Hematopoietic multipotent progenitor cell (in vitro differentiated cells): ENCODE data around the gene ME3. TPM values are rescaled to one million over a fixed set of nuclear protein-coding genes. Genes with fewer than 3 reads are reported as not detected.
A peak's percentile ranks its signal among the peaks of the same experiment; 100 is the strongest.
"Not testable (repeated sequence)": the region's sequence is repeated elsewhere in the genome, so short reads cannot be mapped to it uniquely, and the experiment has no call there.

Source experiments
- DNase-seq, 3 donors: peaks; one replicate each; pipeline ENCODE4 v3.0.0-alpha.2; 2011 to 2015; ENCODE audit warnings: low read depth in 2 of 3, low spot score in 2 of 3
- total RNA-seq: library from RNA; depleted of rRNA; stranded (reverse); fragments of >200 nt; gene quantifications from one replicate; pipeline ENCODE4 v1.2.3, GENCODE V29; 2012

The ME3 gene
- total RNA-seq, 1 donor, result 131 TPM

- DNase-seq, result no peak
Measured at GRCh38 chr11:86624366-86624765, 48.0 kb downstream of the ME3 start.

- no peak for DNase-seq
Measured at GRCh38 chr11:86623736-86624135, 48.7 kb downstream of the ME3 start.

- no peak for DNase-seq
Measured at GRCh38 chr11:86623041-86623621, 49.3 kb downstream of the ME3 start.

GRCh38 chr11:86621854-86622253 is 50.6 kb downstream of the ME3 start:
- no peak for DNase-seq

GRCh38 chr11:86620891-86621521 is 51.4 kb downstream of the ME3 start:
- DNase-seq, result no peak

- not testable (repeated sequence) for DNase-seq
Measured at GRCh38 chr11:86619428-86619827, 53.0 kb downstream of the ME3 start.

- no peak for DNase-seq
Measured at GRCh38 chr11:86617502-86617901, 54.9 kb downstream of the ME3 start.

- DNase-seq, result no peak
Measured at GRCh38 chr11:86615487-86615886, 56.9 kb downstream of the ME3 start.

GRCh38 chr11:86610559-86611341 is 61.7 kb downstream of the ME3 start:
- DNase-seq, result no peak

- peak in 2 of 3 donors; percentile 59 to 74 for DNase-seq
Measured at GRCh38 chr11:86608251-86608799, 64.1 kb downstream of the ME3 start.

GRCh38 chr11:86606836-86607481 is 65.5 kb downstream of the ME3 start:
- DNase-seq, result no peak

- DNase-seq, result no peak
Measured at GRCh38 chr11:86606270-86606835, 66.1 kb downstream of the ME3 start.

GRCh38 chr11:86596861-86597586 is 75.4 kb downstream of the ME3 start:
- peak in 1 of 3 donors; percentile 42 for DNase-seq

GRCh38 chr11:86595955-86596354 is 76.5 kb downstream of the ME3 start:
- DNase-seq, result no peak

- DNase-seq, result no peak
Measured at GRCh38 chr11:86595451-86595850, 77.0 kb downstream of the ME3 start.

GRCh38 chr11:86594746-86595145 is 77.7 kb downstream of the ME3 start:
- DNase-seq, result no peak

- no peak for DNase-seq
Measured at GRCh38 chr11:86593833-86594232, 78.6 kb downstream of the ME3 start.

- DNase-seq, result peak in 2 of 3 donors; percentile 95 to 96
Measured at GRCh38 chr11:86592659-86593451, 79.6 kb downstream of the ME3 start.

- DNase-seq, result no peak
Measured at GRCh38 chr11:86592047-86592591, 80.3 kb downstream of the ME3 start.
